ENCODE data around the gene MAP6D1.
A peak's percentile ranks its signal among the peaks of the same experiment; 100 is the strongest.
"Not testable (repeated sequence)": the region's sequence is repeated elsewhere in the genome, so short reads cannot be mapped to it uniquely, and the experiment has no call there.

MAP6D1 gene

GRCh38 chr3:183796372-183796771, 29.0 kb downstream of the MAP6D1 start:
- no peak for FAIRE-seq

- no peak for FAIRE-seq
Measured at GRCh38 chr3:183794452-183794851, 30.9 kb downstream of the MAP6D1 start.

- no peak for FAIRE-seq
Measured at GRCh38 chr3:183792976-183793375, 32.4 kb downstream of the MAP6D1 start.

DNA sequence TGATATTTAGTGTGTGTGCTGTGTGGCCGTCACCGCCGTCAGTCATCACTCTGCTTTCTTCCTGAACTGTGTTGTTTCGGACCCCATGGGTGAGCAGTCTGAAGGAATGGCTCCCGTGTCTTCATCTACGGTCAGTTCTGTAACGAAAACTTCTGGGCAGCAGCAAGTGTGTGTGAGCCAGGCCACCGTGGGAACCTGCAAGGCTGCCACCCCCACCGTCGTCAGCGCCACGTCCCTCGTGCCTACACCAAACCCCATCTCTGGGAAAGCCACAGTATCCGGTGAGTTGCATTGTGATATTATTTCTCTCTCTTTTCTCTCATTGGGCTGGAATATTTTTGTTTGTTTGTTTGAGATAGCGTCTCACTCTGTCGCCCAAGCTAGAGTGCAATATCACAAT, 34.7 kb downstream of the MAP6D1 start:
- no peak for FAIRE-seq

- FAIRE-seq, result no peak
Measured at GRCh38 chr3:183789826-183790225, 35.6 kb downstream of the MAP6D1 start.

DNA sequence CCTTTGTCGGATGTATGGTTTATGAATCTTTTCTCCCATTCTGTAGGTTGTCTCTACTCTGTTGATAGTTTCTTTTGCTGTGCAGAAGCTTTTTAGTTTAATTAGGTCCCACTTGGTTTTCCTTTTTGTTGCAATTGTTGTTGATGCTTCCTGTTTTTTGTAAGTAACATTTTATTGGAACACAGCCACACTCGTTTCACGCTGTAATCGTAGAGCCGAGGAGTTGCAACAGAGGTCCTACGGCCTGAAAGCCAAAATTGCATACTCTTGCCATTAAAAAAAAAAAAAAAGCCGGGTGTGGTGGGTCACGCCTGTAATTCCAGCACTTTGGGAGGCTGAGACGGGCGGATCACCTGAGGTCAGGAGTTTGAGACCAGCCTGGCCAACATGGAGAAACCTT, 40.9 kb downstream of the MAP6D1 start:
- not testable (repeated sequence) for FAIRE-seq

DNA sequence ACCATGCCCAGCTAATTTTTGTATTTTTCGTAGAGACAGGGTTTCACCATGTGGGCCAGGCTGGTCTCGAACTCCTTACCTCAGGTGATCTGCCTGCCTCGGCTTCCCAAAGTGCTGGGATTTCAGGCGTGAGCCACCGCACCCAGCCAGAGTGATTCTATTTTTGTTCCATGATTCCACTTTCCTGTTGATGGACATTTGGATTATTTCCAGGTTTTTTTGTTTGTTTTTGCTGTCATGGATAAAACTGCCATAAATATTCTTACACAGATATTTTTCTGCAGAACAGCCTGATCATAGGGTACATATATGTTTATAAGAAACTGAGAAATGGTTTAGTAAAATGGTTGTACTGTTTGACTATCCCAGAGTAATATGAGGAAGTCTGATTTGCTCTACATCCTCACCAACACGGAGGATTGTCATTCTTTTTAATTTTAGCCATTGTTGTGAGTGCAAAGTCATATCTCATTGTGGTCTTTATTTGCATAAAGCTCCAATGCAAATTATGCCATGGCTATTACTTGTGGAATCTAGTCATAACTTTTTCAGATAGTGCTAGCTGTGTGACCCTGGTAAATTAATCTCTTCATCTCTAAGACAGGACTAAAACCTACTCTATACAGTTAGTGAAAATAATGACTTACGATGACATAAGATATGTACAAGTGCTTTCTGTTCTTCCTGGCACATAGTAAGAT, 42.7 kb downstream of the MAP6D1 start:
- no peak for FAIRE-seq

DNA sequence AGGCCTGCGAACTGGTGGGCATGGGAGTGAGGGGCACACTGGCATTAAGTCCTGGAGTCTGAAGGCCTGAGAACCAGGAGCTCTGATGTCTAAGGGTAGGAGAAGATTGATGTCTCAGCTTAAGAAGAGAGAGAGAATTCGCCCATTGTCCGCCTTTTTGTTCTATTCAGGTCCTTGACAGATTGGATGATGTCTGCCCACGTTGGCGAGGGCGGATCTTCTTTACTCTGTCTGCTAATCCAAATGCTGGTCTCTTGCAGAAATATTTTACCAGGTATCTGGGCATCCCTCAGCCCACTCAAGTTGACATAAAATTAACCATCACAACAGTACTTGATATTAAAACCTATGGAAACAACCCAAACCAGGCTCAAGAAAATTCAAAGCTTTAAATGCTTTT, 44.1 kb downstream of the MAP6D1 start:
- FAIRE-seq, result no peak

DNA sequence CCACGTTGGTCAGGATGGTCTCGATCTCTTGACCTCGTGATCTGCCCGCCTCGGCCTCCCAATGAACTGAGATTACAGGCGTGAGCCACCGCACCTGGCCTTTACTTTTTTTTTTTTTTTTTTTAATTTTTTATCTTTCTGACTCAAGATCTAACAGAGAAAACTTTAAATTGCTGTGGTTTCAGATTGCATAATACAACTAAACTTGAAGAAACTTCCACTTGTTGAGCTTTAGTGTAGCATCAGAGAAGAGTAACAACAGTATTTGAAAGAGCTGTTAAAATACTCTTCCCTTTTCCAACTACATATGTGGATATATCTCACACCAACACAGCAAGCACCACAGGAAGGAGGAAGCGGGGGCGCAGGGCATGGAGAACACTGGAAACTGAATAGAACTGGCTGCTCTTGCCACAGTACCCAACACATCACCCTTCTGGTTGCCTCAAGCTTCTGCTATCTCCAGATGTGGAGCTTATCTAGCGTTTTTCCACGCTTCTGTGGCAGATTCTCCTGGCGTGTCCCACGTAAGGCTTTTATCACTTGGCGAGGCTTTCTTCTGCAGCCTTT, 45.4 kb downstream of the MAP6D1 start:
- no peak for FAIRE-seq

DNA sequence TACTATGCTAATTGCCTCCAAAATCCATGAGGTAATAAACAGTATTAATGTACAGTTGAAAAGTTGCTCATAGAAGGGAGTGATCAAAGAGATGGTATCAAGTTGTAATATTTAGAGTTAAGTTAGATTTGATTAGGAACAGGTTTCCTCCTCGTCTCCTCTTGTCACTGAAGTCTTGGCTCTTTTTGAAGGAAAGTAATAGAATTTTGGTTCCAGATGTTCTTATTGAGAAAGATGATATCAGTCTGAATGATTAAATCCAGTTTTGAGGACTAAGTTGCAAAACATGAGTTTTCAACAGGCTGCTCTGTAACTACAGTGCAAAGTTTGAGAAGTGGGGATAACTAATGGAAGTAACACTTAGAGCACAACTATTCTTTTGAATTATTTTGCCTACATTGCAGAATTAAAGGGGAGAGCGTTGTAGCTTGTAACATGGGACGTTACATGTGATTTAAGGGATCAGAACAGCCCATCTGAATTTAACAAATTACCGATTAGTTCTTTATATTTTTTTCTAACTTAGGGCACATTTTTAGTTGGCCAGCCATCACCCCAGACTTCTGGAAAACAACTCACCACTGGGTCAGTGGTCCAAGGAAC, 48.3 kb downstream of the MAP6D1 start:
- FAIRE-seq, result no peak

DNA sequence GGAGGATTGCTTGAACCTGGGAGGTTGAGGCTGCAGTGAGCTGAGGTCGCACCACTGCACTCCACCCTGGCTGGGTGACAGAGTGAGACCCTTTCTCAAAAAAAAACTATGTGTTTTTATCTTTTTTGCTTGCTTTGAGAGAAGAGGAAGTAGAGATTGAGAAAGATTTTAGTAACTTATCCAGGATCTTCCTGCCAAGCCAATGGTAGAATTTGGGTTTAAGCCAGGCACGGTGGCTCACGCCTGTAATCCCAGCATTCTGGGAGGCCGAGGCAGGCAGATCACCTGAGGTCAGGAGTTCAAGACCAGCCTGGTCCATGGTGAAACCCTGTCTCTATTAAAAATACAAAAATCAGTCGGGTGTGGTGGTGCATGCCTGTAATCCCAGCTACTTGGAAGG, 48.9 kb downstream of the MAP6D1 start:
- not testable (repeated sequence) for FAIRE-seq

GRCh38 chr3:183775781-183776180, 49.6 kb downstream of the MAP6D1 start:
- FAIRE-seq, result no peak

GRCh38 chr3:183774631-183775030, 50.7 kb downstream of the MAP6D1 start:
- no peak for FAIRE-seq

- no peak for FAIRE-seq
Measured at GRCh38 chr3:183769453-183769852, 55.9 kb downstream of the MAP6D1 start.

- FAIRE-seq, result no peak
Measured at GRCh38 chr3:183768114-183768513, 57.3 kb downstream of the MAP6D1 start.

GRCh38 chr3:183766745-183767606, 58.4 kb downstream of the MAP6D1 start:
- FAIRE-seq, result peak; percentile 60

GRCh38 chr3:183766107-183766506, 59.3 kb downstream of the MAP6D1 start:
- FAIRE-seq, result no peak
